K562 (cell line): ENCODE data around the gene KMO. TPM values are rescaled to one million over a fixed set of nuclear protein-coding genes. Genes with fewer than 3 reads are reported as not detected.

Experiments used
- CREB1 ChIP-seq, 2 experiments: sonication (generic) in 1 of 2; formaldehyde crosslinking in 1 of 2; IDR thresholded peaks; 2 replicates each; pipeline versions ENCODE4 v1.6.1 to v1.8.0; 2012 to 2022; ENCODE audit warnings: inconsistent platforms in 1 of 2, mild to moderate bottlenecking in 1 of 2, missing genetic modification reagents in 1 of 2, moderate library complexity in 1 of 2
- KDM2B ChIP-seq: fragments of 250-450 bp; sonication (Bioruptor Pico); IDR thresholded peaks from 2 replicates; pipeline ENCODE4 v1.8.0; 2021; ENCODE audit warnings: mild to moderate bottlenecking, moderate library complexity
- MTF1 ChIP-seq: fragments of 250-450 bp; sonication (Bioruptor Pico); IDR thresholded peaks from 2 replicates; pipeline ENCODE4 v1.9.0; 2021; ENCODE audit warnings: moderate library complexity, mild to moderate bottlenecking, inconsistent platforms, borderline replicate concordance
- NFATC3 ChIP-seq: fragments of 450-650 bp; IDR thresholded peaks from 2 replicates; pipeline ENCODE4 v1.6.1; 2017; ENCODE audit warnings: mild to moderate bottlenecking
- NR2C2 ChIP-seq, 2 experiments: fragments of 200-800 bp in 1 of 2; sonication (Bioruptor generic) in 1 of 2; sonication (generic) in 1 of 2; formaldehyde crosslinking in 1 of 2; IDR thresholded peaks; 2 replicates each; pipeline versions ENCODE4 v1.6.1 to v1.8.0; 2016 to 2022; ENCODE audit warnings: mild to moderate bottlenecking in 1 of 2, missing compliant biosample characterization in 1 of 2, missing genetic modification characterization in 1 of 2, missing genetic modification reagents in 1 of 2
- NR2F6 ChIP-seq: fragments of 450-650 bp; formaldehyde crosslinking; IDR thresholded peaks from 2 replicates; pipeline ENCODE4 v1.4.0; 2020; ENCODE audit warnings: mild to moderate bottlenecking
- POLR2H ChIP-seq: IDR thresholded peaks from 2 replicates; pipeline ENCODE4 v1.6.1; 2016; ENCODE audit warnings: missing genetic modification characterization, low read depth, mild to moderate bottlenecking, control low read depth, missing compliant biosample characterization, moderate library complexity
- ZBTB33 ChIP-seq: sonication (generic); formaldehyde crosslinking; IDR thresholded peaks from 2 replicates; pipeline ENCODE4 v1.8.1; 2023; ENCODE audit warnings: mild to moderate bottlenecking, missing genetic modification reagents
- ZNF197 ChIP-seq: fragments of 200-800 bp; sonication (Bioruptor generic); IDR thresholded peaks from 2 replicates; pipeline ENCODE4 v1.6.1; 2016; ENCODE audit warnings: low read depth, missing genetic modification characterization, missing compliant biosample characterization
- ZNF263 ChIP-seq: sonication (generic); formaldehyde crosslinking; IDR thresholded peaks from 2 replicates; pipeline ENCODE4 v1.8.0; 2022; ENCODE audit warnings: mild to moderate bottlenecking, missing genetic modification reagents, borderline replicate concordance
- ZNF277 ChIP-seq: fragments of 250-450 bp; sonication (Bioruptor Pico); IDR thresholded peaks from 2 replicates; pipeline ENCODE4 v1.8.0; 2022; ENCODE audit warnings: inconsistent platforms, mild to moderate bottlenecking, moderate library complexity, borderline replicate concordance
- polyA plus RNA-seq, 8 experiments: library from polyadenylated mRNA; depleted of rRNA in 4 of 8; stranded (reverse) in 5 of 8; unstranded in 3 of 8; fragments of >200 nt; fragmentation: Nextera tagmentation in 2 of 8; fragmentation: Illumina TruSeq in 1 of 8; extraction: Ambion mirVana in 2 of 8; extraction: Trizol in 1 of 8; gene quantifications; 2 replicates each; pipeline versions ENCODE4 v1.2.1 to v1.2.3, GENCODE V29; 2011 to 2014; ENCODE audit warnings: inconsistent platforms in 1 of 8, missing spikeins in 1 of 8
- total RNA-seq, 7 experiments: library from RNA; depleted of rRNA in 6 of 7; stranded (reverse); fragments of >200 nt in 6 of 7; fragmentation: Illumina TruSeq in 2 of 7; extraction: Trizol in 2 of 7; gene quantifications; 2 replicates each; pipeline versions ENCODE4 v1.2.1 to v1.2.3, GENCODE V29; 2011 to 2021; ENCODE audit warnings: low replicate concordance in 1 of 7
- TF ChIP-seq, protein P1 (sequence below): fragments of 250-450 bp; sonication (Bioruptor Pico); IDR thresholded peaks from 2 replicates; pipeline ENCODE4 v1.8.0; 2022; ENCODE audit warnings: inconsistent platforms
- TF ChIP-seq, protein P2 (sequence below): sonication (generic); formaldehyde crosslinking; IDR thresholded peaks from 2 replicates; pipeline ENCODE4 v1.8.0; 2022; ENCODE audit warnings: missing genetic modification reagents, mild to moderate bottlenecking, moderate library complexity, borderline replicate concordance
- TF ChIP-seq, protein P3 (sequence below): IDR thresholded peaks from 2 replicates; pipeline ENCODE4 v1.6.1; 2016; ENCODE audit warnings: missing genetic modification characterization, missing compliant biosample characterization
- TF ChIP-seq, protein P4 (sequence below): fragments of 250-450 bp; sonication (Bioruptor Pico); IDR thresholded peaks from 2 replicates; pipeline ENCODE4 v1.4.0; 2020; ENCODE audit warnings: mild to moderate bottlenecking, moderate library complexity

KMO gene
- total and polyA plus RNA-seq, 9 of the 15 experiments (the other 6 are each of a cell fraction or from before 2014, with no cell fraction given) = 0.01 to 0.11 (median 0.01) TPM; not detected in 6

GRCh38 chr1:241520080-241520465 lies 12.1 kb upstream of the KMO start (continued):
- TF ChIP-seq, protein P1, sequence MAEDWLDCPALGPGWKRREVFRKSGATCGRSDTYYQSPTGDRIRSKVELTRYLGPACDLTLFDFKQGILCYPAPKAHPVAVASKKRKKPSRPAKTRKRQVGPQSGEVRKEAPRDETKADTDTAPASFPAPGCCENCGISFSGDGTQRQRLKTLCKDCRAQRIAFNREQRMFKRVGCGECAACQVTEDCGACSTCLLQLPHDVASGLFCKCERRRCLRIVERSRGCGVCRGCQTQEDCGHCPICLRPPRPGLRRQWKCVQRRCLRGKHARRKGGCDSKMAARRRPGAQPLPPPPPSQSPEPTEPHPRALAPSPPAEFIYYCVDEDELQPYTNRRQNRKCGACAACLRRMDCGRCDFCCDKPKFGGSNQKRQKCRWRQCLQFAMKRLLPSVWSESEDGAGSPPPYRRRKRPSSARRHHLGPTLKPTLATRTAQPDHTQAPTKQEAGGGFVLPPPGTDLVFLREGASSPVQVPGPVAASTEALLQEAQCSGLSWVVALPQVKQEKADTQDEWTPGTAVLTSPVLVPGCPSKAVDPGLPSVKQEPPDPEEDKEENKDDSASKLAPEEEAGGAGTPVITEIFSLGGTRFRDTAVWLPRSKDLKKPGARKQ (CRISPR knock-in tag) = 0 out of 2 replicates have a peak, but pooled peaks have one; percentile 60
- TF ChIP-seq, protein P2, sequence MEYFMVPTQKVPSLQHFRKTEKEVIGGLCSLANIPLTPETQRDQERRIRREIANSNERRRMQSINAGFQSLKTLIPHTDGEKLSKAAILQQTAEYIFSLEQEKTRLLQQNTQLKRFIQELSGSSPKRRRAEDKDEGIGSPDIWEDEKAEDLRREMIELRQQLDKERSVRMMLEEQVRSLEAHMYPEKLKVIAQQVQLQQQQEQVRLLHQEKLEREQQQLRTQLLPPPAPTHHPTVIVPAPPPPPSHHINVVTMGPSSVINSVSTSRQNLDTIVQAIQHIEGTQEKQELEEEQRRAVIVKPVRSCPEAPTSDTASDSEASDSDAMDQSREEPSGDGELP = no peak
- TF ChIP-seq KDM2B (CRISPR knock-in tag) = no peak
- TF ChIP-seq MTF1 (CRISPR knock-in tag) = no peak
- no peak for TF ChIP-seq NR2F6 (CRISPR knock-in tag)
- TF ChIP-seq NFATC3 = no peak
- TF ChIP-seq, protein P3, sequence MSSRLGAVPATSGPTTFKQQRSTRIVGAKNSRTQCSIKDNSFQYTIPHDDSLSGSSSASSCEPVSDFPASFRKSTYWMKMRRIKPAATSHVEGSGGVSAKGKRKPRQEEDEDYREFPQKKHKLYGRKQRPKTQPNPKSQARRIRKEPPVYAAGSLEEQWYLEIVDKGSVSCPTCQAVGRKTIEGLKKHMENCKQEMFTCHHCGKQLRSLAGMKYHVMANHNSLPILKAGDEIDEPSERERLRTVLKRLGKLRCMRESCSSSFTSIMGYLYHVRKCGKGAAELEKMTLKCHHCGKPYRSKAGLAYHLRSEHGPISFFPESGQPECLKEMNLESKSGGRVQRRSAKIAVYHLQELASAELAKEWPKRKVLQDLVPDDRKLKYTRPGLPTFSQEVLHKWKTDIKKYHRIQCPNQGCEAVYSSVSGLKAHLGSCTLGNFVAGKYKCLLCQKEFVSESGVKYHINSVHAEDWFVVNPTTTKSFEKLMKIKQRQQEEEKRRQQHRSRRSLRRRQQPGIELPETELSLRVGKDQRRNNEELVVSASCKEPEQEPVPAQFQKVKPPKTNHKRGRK (tag) = peak; percentile 90
- no peak for TF ChIP-seq ZNF277
- TF ChIP-seq ZNF263 (CRISPR knock-in tag) = no peak
- no peak for TF ChIP-seq CREB1 (IDR thresholded peaks at IDR 0.05)
- no peak for TF ChIP-seq CREB1 (CRISPR knock-in tag; IDR thresholded peaks at IDR 0.05)
- TF ChIP-seq NR2C2 (CRISPR knock-in tag; IDR thresholded peaks at IDR 0.05) = no peak
- 0 out of 2 replicates have a peak, but pooled peaks have one; percentile 4 for TF ChIP-seq NR2C2 (tag; IDR thresholded peaks at IDR 0.05)
- TF ChIP-seq POLR2H (tag) = peak; percentile 67; the same call in 1 of the 2 replicates
- TF ChIP-seq, protein P4, sequence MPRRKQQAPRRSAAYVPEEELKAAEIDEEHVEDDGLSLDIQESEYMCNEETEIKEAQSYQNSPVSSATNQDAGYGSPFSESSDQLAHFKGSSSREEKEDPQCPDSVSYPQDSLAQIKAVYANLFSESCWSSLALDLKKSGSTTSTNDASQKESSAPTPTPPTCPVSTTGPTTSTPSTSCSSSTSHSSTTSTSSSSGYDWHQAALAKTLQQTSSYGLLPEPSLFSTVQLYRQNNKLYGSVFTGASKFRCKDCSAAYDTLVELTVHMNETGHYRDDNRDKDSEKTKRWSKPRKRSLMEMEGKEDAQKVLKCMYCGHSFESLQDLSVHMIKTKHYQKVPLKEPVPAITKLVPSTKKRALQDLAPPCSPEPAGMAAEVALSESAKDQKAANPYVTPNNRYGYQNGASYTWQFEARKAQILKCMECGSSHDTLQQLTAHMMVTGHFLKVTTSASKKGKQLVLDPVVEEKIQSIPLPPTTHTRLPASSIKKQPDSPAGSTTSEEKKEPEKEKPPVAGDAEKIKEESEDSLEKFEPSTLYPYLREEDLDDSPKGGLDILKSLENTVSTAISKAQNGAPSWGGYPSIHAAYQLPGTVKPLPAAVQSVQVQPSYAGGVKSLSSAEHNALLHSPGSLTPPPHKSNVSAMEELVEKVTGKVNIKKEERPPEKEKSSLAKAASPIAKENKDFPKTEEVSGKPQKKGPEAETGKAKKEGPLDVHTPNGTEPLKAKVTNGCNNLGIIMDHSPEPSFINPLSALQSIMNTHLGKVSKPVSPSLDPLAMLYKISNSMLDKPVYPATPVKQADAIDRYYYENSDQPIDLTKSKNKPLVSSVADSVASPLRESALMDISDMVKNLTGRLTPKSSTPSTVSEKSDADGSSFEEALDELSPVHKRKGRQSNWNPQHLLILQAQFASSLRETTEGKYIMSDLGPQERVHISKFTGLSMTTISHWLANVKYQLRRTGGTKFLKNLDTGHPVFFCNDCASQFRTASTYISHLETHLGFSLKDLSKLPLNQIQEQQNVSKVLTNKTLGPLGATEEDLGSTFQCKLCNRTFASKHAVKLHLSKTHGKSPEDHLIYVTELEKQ = no peak
- no peak for TF ChIP-seq ZBTB33 (CRISPR knock-in tag)
- TF ChIP-seq ZNF197 = 0 out of 2 replicates have a peak, but pooled peaks have one; percentile 32
